NCI-H128 (cell line): ENCODE data around the gene CDK4.

Source experiments
- DNase-seq: peaks from one replicate; lab custom pipeline; 2025; ENCODE audit not compliant: unreplicated experiment; lab: John Stamatoyannopoulos, UW

CDK4 gene

DNA sequence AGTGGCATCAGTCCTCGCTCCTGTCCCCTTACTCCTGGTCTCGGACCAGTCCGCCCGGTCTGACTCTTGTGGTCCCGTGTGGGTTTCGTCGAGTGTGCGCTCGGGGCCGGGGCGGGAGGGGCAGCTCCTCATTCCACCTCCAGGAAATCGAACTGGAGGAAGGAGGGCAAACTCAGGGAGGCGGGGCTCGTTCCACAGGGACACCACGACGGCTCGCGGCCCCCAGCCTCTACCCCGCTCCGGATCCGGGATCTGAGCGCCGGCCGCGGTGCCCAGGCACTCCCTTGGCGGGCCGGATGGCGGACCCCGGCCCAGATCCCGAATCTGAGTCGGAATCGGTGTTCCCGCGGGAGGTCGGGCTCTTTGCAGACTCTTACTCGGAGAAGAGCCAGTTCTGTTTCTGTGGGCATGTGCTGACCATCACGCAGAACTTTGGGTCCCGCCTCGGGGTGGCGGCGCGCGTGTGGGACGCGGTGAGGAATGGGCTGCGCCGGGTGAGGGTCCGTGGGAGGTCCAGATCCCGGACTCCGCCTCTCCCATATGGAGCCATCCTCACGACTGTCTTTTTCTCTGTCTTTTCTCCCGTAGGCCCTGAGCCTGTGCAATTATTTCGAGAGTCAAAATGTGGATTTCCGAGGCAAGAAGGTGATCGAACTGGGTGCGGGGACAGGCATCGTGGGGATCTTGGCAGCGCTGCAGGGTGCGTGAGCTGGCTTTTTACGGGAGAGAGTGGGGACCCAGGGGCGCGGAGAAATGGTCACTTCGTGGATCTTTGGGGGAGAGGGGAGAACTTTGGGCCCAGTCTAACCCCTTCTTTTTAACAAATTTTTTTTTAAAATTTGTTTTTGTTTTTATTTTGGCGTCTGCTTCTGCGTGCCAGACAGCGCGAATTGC is 20.6 kb upstream of the CDK4 start, which contains the start of gene EEF1AKMT3:
EEF1AKMT3 (plus strand) TSS at position 186 of the 894 bp plus-strand sequence; CDS start at position 297, 111 bp downstream.
- DNase-seq = no peak

DNA sequence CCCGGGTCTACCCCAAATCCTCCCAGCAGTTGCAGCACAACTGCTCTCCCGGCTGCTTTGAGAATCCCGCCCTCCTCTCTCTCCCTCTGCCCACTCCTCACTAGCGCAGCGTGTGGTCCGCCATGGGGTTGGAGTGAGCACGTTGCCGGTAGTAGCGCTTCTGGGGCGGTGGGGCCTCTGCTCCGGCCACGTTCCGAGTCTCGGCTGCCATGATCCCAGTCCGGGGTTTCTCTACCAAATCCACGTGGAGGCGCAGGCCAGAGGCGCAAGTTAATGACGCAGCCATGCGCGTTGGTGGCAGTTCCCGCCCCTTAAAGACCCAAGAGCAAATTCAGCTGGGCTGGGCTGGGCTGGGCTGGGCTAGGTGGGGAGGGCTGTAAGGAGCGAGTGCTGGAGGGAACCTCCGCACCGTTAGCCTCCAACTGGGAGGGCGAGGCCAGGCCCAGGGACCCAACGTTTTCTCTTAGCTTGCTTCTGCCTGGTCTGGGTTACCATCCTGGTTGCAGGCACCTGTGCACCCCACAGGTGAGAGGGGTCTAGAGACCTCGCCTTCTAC is 19.8 kb upstream of the CDK4 start, which contains the start of gene METTL1:
METTL1 (minus strand) TSS at position 233 of the 556 bp plus-strand sequence; CDS start at position 211, 22 bp downstream.
- peak; percentile 84 for DNase-seq

DNA sequence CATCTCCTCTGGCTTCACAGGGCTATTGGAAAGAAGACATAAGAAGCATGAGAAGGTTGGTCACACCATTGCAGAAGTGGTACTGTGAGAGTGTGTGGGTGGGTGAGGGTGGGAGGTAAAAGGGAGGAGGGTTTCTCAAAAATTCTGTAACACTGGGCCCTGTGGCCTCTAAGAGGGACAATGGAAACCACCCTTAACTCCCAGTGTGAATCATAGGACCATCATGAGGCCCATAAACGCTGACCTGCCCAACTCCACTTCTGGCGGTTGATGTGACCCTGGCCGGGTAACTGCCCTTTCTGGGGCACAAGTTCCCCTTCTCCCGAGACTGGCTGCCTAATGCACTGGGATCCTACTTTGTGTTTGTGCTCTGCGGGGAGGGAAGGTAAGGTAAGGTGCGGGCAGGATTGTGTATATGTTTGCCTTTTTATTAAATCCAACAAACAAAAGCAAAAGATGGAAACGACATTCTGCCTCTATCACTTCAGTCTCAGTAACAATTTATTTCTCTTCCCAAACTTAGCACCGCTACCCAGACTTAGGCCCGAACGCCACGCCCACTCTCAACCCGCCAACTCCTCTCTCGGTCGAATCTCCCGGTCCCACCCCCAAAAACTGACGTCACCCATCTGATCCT is 19.2 kb upstream of the CDK4 start:
- peak; percentile 62 for DNase-seq

DNA sequence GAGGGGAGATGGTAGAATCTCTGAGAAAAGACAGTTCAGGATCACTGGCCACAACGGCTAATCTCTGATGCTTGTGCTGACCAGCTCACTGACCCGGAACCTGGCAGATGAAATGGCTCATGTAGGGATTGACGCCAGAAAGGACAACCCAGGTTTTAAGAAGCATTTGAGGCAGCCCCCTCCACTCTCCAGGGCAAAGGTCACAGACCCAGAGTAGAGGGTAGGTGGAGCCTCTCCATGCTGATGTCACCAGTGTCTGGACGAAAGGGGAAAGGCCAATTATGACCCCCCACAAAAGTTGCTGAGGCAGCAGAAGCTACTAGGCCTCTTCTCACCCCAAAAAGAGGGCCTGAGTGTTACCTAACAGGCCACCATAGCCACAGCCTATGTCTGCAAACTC is 18.6 kb upstream of the CDK4 start:
- DNase-seq = no peak

DNA sequence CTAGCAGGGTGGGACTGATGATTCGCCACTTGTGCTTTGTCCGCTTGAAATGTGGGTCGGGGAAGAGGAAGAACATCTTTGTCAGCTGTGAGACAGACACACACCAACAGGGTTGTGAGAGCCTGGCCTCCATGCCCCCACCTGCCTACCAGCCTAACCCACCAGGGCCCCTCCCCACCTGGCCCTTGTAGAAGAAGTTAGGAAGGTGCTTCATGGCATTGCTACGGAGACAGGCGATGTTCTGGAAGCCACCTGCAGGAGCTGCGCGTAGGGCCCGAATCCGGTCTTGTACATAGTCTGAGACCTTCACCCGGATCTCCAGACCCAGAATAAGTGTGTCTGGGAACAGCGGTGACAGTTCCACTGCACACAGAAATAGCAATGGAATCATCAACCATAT is 17.5 kb upstream of the CDK4 start:
- DNase-seq = no peak

DNA sequence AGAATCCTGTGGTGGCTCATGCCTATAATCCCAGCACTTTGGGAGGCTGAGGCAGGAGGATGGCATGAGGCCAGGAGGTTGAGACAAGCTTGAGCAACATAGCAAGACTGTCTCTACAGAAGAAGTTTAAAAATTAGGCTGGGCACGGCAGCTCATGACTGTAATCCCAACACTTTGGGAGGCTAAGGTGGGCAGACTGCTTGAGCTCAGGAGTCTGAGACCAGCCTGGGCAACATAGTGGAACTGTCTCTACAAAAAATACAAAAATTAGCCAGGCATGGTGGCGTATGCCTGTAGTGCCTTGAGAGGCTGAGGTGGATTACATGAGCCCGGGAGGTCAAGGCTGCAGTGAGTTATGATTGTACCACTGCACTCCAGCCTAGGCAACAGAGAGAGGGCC is 15.8 kb upstream of the CDK4 start:
- DNase-seq = no peak

DNA sequence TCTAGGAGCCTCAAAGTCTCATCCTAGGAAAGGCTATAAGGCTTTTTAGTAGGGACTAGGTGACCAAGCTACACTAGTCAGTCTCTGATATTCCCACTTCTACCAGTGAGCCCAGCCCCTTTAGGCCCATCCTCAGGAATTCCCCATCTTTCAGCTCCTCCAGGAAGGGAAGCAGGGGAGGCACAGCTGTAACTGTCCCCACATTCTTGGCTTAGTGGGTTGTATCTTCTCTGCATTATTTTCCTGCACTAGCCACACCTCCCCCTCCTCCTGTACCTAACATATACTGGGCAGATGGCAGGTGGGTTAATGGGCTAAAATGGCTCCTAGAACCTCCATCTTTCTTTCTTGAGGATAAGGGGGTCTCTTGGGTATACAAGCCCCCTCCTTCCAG is 15.2 kb upstream of the CDK4 start:
- DNase-seq = no peak

DNA sequence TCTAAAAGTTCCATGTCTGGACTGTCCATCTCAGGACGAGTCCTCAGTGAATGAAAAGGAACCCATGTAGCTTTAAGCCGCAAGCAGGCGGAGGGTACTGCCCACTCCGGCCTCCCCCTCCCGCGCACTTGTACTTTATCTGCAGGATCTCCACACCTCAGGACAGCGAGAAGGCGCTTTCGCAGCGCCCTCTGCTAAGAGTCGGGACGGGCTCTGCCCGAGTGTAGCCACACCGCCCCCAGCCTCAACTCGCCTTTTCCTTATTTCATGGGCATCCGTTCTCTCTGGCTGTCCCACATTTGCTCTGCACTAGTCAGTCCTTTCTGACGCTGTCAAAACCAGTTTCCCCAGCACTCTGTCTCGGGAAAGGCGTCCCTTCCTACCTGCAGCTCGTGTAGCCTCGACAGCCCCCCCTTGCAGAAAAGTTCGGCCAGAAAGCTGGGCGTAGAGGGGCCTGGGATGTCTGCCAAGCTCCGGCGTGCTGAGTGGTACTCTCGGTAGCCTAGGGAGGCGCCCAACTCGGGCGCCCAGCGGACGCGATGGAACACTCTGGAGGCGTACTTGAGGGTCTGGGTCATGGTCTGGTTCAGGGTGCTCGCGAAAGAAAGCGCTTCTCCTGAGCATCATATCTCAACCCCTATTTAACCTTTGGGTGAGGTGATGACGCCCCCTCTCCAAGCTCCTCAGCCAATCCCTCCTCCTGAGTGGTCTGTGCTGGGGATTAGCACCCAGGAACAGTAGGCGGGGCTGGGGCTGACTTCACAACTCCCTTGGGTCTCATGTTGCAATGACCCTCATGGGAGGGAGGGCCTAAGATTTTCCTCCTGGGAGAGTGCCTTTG is 14.6 kb upstream of the CDK4 start, which contains the start of gene CYP27B1:
CYP27B1 (minus strand) TSS at position 615 of the 841 bp plus-strand sequence; CDS start at position 578, 37 bp downstream.
- DNase-seq = no peak

DNA sequence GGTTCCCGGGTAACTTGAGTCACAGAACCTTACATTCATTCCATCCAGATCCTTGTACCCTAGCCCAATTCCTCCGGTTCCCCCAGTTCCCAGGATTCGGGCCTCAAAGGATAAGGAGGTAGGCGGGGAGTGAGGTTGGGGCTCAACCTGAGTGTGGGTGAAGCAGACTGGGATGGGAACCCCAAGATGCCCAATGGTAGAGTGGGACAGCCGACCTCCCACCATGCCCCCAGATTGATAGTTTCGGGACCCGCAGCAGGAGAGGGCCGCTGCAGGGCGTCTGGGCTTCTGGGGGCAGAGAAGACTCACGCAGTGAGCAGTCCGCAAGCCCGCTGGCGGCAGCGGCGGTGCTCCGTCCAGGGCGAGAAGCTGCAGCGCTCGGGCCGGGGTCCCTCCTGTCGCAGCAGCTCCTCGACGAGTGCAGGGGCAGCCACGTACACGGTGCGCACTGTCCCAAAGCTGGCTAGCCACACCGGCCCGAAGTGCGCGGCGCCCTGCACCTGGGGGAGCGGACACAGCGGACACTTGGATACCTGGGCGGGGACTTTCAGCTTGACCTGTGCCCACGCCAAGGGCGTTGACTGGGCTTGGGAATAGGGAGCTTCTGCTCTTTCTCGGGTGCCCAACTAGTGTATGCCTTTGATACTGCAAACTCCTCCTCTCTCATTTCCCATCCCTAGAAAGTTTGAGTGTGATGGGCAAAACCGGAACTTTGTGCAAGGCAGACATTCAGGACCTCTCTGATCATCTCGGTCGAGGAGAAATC is 13.8 kb upstream of the CDK4 start:
- no peak for DNase-seq

DNA sequence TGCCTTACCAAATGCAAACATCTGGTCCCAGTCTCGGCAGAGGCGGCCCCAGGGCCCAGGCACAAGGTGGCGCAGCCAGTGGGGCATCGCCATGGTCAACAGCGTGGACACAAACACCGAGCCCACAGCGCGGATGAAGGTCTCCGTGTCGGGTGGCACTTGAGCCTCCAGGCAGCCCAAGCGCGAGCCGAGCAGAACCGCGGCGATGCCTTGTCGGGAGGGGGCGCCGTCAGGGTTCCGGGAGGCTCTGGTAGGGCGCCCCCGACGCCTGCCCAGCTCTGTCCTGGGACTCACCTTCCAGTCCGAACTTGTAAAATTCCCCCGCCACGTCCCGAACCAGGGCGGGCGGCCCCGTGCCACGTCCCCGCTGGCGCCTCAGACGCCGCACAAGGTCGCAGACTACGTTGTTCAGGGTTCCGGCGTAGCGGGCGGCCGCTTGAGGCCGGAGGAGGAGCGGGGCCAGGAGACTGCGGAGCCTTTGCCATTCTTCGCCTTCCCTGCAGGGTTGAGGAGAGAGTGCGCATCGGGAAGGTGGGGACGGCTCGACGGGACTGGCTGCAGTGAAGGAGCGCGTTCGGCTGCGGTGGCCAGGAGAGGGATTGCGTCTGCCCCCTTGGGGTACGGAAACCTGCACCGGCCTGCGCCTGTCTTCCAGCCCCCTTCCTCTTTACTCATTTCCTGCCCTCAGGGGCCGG is 13.0 kb upstream of the CDK4 start:
- no peak for DNase-seq

DNA sequence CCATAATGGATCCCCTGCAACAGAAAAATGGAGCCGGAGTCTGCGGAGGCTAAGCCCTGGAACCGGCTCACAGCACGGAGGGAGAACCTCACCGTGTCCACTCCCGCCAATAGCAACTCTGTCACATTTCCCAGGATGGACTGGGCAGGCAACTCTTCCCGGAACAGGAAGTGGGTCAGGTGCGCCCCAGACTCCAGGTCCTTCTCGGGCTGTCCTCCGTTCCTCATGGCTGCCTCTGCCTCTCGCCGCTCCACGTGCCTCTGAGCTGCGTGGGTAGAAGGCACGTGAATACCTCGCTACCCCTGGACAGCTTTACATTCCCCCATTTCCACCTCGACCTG is 12.5 kb upstream of the CDK4 start:
- no peak for DNase-seq

DNA sequence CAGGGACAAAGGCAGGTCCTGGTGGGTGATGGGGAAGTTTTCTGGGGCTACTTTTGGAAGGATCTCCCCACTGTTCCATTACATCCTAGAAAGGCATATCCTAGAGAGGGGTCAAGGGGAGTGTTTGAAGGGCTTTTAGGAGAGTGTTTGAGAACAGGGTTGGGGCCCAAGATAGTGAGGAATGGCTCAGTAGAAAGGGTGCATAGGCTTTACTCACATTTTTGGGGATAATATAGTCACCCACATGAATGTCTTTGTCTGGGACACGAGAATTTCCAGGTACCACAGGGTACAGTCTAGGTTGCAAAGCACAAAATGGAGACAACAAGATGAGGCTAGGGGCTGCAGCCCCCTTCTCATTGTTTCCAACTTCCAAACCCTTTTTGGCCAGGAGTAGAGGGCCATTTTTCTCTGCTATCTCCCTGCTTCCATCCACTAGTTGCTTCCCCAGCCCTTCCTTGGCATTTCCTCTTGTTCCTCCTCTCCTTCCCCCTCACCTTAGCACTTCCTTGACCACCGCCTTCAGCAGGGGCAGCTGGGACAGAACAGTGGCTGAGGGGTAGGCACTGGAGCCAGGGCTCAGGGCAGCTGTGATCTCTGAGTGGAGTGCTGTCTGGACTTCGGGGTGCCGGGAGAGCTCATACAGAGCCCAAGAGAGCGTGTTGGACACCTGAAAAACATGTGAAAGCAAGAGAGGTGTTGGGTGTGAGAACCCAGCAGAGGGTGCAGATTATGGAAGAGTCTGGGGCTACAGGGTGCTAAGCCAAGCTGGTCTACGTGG is 12.0 kb upstream of the CDK4 start:
- no peak for DNase-seq

DNA sequence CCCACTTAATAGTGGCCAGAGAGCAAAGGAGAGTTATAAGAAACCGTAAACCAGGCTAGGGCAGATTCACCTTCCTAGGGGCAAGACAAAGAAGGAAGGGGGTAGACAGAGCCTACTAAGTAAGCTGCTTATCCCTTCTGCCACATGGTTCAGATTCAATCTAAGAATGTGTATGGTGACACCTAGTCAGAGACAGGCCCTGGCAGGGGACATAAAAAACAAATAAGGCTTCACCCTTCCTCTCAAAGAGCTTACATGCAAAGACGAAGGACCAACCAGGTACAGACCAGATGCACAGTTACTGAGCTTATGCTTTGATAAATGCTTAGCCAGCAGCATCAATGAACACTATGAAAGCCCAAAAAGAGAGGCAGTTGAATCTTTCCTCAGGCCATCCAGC is 10.4 kb upstream of the CDK4 start:
- no peak for DNase-seq

DNA sequence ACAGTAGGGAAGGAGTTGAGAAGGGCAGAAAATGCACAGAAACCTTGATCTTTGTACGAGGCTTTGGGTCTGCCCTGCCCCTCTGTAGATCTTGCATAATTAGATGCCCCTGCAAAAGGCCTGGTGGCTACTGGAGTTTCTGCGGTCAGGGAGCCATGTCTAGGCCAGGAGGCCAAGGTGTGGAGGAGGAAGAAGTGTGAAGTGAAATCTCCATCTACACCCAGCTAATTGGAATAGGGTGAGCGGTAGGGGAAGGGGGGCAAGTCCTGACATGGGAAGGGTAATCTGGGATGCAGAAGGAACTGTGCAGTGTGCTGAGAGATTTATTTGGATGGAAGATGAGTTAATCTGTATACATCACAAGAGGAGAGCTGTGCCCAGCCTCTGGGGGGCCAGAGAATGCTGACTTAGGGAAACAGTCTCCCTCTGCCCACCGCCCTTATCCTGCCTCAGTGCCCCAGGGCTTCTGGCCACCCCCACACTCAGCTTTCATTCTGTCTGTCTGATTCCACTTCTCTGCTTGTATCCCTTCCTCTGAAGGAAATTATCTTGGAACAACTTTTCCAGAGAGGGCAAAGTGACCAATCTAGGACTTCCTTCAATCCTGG is 9.4 kb upstream of the CDK4 start:
- no peak for DNase-seq

DNA sequence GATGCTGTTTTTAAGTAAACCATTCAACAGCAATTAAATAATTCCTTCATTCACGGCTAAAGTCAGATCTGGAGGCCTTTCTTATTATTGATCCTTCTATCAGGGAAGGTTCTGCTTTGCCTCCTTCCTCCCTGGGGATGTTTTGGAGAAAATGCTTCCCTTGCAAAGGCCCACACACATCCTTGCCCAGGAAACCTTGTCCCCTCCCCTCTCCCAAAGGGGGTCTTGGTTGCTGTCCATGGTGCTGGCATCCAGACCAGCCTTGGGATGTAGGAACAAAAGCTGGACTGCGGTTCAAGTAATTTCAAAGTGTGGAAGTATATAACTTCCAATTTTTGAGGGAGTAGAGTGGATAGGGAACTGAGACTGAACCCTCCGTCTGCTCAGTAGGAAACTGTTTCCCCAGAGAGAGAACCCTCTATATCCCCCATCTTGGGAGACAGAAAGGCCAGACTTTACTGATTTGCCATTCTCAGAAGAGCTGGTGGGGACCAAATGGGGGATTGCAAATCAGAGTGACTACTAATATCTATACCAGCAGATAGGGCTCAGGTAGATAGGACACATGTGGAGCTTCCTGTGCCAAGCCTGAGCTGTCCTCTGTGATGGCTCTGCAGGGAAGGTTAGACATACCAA is 8.4 kb upstream of the CDK4 start:
- no peak for DNase-seq

DNA sequence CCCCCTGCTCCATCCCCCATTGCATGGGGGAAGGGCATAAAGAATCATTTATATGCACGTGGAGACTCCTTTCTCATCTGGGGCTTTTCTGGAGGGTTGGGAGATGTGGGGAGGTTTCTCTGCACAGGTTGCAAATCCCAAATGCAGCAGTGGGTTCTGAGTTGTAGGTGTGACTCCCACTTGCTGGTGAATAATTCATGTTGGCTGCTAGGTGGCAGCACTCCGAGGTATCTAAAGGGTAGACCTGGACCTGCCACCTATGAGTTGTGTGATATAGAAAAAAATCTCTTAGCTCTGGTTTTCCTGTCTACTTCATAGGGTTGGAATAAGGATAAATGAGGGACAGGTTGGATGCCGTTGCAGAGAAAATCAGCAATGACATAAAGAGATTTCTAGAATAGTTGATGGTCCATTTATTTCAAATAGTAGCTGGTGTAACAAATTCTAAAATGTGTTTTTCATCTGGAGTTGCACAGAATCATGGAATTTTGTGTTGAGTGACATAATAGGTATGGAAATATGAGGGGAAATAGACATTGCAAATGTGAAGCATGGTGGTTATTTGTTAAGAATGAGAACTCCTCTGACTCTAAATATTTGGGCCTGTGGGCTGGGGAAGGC is 7.4 kb upstream of the CDK4 start:
- DNase-seq = no peak

DNA sequence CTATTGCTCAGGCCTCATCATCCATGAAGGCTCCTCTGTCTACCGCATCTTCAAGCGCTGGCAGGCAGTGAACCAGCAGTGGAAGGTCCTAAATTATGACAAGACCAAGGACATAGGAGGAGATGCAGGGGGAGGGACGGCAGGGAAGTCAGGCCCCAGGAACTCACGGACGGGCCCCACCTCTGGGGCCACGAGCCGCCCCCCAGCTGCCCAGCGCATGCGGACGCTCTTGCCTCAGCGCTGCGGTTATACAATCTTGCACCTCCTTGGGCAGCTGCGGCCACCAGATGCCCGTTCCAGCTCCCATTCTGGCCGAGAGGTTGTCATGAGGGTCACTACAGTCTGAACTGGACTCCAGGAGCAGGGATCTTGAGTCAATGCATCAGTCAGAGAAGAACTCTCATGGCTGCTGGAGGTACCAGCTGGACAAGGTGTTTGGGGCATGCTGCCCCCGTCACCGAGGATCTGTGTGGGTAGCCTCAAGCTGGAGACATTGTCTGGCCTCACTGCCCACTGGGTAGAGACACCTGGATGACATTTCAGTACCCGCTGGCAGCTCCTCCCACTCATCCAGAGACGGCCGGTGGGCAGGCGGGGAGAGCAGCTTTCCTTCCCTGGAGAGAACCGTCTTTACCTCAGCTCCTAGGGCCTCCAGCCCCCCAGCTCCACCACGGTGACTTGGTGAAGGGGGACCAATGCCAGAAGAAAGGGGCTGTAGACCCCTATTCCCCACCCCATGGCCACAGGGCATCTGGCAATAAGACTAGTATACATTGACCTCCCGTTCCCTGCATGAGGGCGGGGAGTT is 6.6 kb upstream of the CDK4 start:
- no peak for DNase-seq
